GM21786 (cell line): Measurements from ENCODE around the gene DEFB125.

ENCODE experiments used
- ATAC-seq: cut with Tn5 transposase; IDR thresholded peaks from one replicate; pipeline ENCODE4 v1.9.1; 2021; ENCODE audit not compliant: unreplicated experiment

The DEFB125 gene

DNA sequence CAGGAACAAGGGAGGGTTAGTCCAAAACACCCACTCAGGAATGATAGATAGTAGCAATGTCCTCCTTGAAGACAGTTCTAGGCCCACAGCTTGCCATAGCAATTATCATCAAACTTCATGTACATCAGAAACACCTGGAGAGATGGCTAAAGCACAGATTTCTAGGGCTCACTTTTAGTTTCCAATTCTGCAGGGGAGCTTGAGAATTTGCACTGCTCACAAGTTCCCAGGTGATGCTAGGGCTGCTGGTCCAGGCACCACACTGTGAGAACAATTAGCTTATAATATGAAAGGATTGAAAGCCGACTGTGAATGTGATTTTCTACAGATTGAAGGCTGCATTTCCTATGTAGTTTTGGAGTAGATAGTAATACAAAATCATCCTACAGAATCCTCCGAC, 58.4 kb downstream of the DEFB125 start:
- ATAC-seq, result no peak
